ENCODE results near the gene CLPTM1L.

Gene CLPTM1L

DNA sequence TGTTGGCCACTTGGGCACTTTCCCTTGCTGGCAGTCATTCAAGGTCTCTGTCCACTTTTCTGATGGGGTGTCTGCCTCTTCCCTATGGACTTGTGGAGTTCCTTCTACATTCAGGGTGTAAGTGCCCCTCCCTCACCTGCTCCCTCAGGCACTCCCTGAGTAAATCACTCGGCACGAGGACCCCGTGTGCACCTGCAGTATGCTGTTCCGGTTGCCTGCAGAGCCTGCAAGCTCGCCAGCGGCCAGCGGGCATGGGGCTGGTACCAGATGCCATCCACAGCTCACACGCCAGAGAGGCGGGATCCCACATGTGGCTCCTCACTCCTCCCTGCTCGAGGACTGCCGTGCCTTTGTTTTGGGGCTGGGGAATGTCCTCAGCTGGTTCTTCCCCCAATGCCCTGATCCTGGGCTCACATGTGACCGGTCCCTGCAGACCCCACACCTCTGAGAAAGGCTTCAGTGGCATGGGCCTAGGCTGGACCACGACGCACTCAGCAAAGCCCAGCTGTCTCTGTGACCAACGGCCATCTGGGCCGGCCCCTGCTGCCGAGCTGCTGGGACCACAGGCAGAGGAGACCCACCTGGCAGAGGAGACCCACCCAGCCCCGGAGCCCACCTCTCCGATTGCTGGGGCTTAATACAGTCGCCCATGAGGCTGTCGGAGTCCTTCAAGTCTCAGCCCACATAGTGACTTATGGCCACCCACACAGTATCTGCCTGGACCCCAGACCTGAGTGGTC lies 46.1 kb upstream of the CLPTM1L start:
- no peak for DNase-seq (ENCODE audit: extremely low spot score)
- CTCF ChIA-PET: interaction anchor here (0.7 kb wide), 1 partner anchor 10 kb away, joined by 3 read pairs; no protein-coding TSS in a partner anchor
- POLR2A ChIA-PET: no interaction called here
- TF ChIP-seq ARNT (IDR thresholded peaks at IDR 0.05): no peak
- no peak for TF ChIP-seq ELF4 (IDR thresholded peaks at IDR 0.05)
- TF ChIP-seq TARDBP (IDR thresholded peaks at IDR 0.05): no peak

DNA sequence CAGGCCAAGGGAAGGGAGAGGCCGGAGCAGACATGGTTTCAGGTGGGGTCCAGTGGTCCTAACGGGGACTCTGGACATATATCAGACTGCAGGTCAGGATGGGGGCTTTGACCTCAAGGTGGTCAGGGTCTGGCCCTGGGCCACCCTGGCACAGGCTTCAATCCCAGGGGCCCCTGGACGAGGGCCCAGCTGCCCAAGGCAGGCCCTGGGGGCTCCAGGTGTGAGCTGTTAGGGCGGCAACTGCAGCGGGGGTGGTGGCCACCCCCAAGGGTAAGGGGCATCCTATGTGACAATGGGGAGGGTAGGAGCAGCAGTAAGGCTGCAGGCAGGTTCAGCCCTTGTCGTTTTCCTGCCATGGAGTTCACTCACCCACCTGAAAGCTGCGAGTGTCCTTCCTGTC lies 45.4 kb upstream of the CLPTM1L start:
- DNase-seq (ENCODE audit: extremely low spot score): no peak
- POLR2A ChIA-PET: no interaction called here
- CTCF ChIA-PET: interaction anchor here (0.7 kb wide), 1 partner anchor 11 kb away, joined by 3 read pairs; no protein-coding TSS in a partner anchor
- TF ChIP-seq NFRKB (IDR thresholded peaks at IDR 0.05) (no peak), SUZ12 (IDR thresholded peaks at IDR 0.05) (no peak), CTBP1 (IDR thresholded peaks at IDR 0.05; ENCODE audit: borderline replicate concordance) (no peak), FOXM1 (IDR thresholded peaks at IDR 0.05; ENCODE audit: borderline replicate concordance) (no peak), ARNT (IDR thresholded peaks at IDR 0.05) (no peak), TARDBP (IDR thresholded peaks at IDR 0.05) (no peak), ELF4 (IDR thresholded peaks at IDR 0.05) (no peak), ZNF384 (IDR thresholded peaks at IDR 0.05) (no peak), BHLHE40 (IDR thresholded peaks at IDR 0.05; ENCODE audit: borderline replicate concordance) (no peak), SP1 (IDR thresholded peaks at IDR 0.05) (no peak), FOXK2 (IDR thresholded peaks at IDR 0.05) (no peak), L3MBTL2 (conservative IDR thresholded peaks at IDR 0.05) (no peak), FOXA1 (IDR thresholded peaks at IDR 0.05) (no peak), LEF1 (IDR thresholded peaks at IDR 0.05; ENCODE audit: borderline replicate concordance) (no peak), HDGF (IDR thresholded peaks at IDR 0.05; ENCODE audit: borderline replicate concordance) (no peak)
- TF ChIP-seq, protein P1, sequence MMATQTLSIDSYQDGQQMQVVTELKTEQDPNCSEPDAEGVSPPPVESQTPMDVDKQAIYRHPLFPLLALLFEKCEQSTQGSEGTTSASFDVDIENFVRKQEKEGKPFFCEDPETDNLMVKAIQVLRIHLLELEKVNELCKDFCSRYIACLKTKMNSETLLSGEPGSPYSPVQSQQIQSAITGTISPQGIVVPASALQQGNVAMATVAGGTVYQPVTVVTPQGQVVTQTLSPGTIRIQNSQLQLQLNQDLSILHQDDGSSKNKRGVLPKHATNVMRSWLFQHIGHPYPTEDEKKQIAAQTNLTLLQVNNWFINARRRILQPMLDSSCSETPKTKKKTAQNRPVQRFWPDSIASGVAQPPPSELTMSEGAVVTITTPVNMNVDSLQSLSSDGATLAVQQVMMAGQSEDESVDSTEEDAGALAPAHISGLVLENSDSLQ (IDR thresholded peaks at IDR 0.05): no peak

DNA sequence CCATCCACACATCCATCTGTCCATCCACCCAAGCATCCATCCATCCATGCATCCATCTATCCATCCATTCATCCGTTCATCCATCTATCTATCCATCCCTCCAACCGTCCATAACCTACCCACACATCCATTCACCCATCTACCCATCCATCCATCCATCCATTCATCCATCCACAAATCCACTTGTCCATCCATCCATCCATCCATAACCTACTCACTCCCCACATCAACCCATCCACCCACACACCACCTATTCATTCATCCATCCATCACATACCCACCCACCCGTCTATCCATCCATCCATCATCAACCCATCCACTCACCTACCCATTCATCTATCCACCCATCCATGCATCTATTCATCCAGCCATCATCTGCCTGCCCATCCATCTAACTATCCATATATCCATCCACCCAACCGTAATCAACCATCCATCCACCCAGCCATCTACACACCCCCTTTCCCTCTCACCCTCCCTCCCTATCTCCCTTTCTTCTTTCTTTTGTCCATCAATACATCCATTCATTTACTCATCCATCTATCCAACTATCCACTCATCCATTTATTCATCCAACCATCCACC lies 43.6 kb upstream of the CLPTM1L start:
- POLR2A ChIA-PET: no interaction called here
- TF ChIP-seq CTBP1 (IDR thresholded peaks at IDR 0.05; ENCODE audit: borderline replicate concordance) (no peak), SUZ12 (IDR thresholded peaks at IDR 0.05) (no peak), NFRKB (IDR thresholded peaks at IDR 0.05) (no peak), ZNF384 (IDR thresholded peaks at IDR 0.05) (no peak), HDGF (IDR thresholded peaks at IDR 0.05; ENCODE audit: borderline replicate concordance) (no peak), FOXM1 (IDR thresholded peaks at IDR 0.05; ENCODE audit: borderline replicate concordance) (no peak), FOXK2 (IDR thresholded peaks at IDR 0.05) (no peak), ELF4 (IDR thresholded peaks at IDR 0.05) (no peak)
- TF ChIP-seq, protein P1 (IDR thresholded peaks at IDR 0.05): no peak
- CTCF ChIA-PET: no interaction called here
- DNase-seq (ENCODE audit: extremely low spot score): no peak

DNA sequence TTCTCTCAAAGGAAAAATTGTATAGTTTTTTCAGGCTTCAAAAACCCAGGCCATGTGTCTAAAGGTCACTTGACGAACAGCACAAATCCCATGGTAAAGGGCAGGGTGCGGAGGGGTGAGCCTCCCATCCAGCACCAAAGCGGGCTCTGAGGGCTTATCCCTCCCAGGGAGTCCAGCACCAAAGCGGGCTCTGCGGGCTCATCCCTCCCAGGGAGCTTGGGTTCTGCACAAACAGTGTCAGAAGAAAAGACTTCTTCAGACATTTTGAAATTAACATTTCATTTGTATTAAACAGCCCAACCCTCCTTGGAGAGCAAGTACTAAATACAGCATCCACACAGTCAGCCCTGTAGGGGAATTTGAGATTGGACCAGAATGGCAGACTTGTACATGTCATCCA lies 43.0 kb upstream of the CLPTM1L start:
- ChIA-PET CTCF (no interaction called here), POLR2A (no interaction called here)
- no peak for DNase-seq (ENCODE audit: extremely low spot score)
- TF ChIP-seq, protein P1 (IDR thresholded peaks at IDR 0.05): no peak
- TF ChIP-seq FOXM1 (IDR thresholded peaks at IDR 0.05; ENCODE audit: borderline replicate concordance) (no peak), HDGF (IDR thresholded peaks at IDR 0.05; ENCODE audit: borderline replicate concordance) (no peak), ELF4 (IDR thresholded peaks at IDR 0.05) (no peak), ZNF384 (IDR thresholded peaks at IDR 0.05) (no peak), TARDBP (IDR thresholded peaks at IDR 0.05) (no peak), LEF1 (IDR thresholded peaks at IDR 0.05; ENCODE audit: borderline replicate concordance) (no peak)

DNA sequence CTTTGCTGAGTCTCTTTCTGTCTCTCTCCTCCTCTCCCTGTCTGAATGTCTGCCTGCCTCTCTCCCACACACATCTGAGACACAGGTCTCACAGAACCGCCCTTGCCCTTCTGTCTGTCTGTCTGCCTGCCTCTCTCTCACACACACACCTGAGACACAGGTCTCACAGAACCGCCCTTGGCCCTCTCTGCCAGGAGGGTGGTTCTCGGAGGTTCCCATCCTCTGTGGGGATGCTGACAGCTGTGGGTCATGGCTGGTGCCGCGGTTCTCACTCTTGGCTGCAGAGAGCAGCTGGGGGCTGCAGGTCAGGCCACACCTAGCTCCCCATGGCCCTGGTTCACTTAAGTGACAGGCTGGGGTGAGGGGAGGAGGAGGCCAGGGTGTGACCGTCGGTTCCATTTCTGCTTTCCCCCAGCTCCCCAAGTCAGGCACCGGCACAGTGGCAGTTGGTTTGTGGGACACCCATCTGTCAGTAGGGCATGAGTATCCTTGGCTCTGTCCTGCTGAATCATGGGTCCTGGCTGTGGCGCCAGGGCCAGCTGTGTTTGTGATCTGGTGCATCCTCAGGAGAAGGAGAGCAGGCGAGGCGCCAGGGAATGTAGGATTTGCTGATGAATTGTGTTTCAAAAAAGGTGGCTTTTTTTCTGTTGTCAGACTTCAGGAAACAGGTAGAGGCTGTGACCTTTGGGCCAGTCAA lies 42.3 kb upstream of the CLPTM1L start:
- no peak for DNase-seq (ENCODE audit: extremely low spot score)
- TF ChIP-seq SUZ12 (IDR thresholded peaks at IDR 0.05): no peak
- TF ChIP-seq FOXA1 (IDR thresholded peaks at IDR 0.05): no peak
- no peak for TF ChIP-seq SP1 (IDR thresholded peaks at IDR 0.05)
- no peak for TF ChIP-seq ARNT (IDR thresholded peaks at IDR 0.05)
- TF ChIP-seq FOXM1 (IDR thresholded peaks at IDR 0.05; ENCODE audit: borderline replicate concordance): no peak
- TF ChIP-seq FOXK2 (IDR thresholded peaks at IDR 0.05): no peak
- TF ChIP-seq ELF4 (IDR thresholded peaks at IDR 0.05): no peak
- no peak for TF ChIP-seq L3MBTL2 (conservative IDR thresholded peaks at IDR 0.05)
- TF ChIP-seq, protein P1 (IDR thresholded peaks at IDR 0.05): no peak
- no peak for TF ChIP-seq HDGF (IDR thresholded peaks at IDR 0.05; ENCODE audit: borderline replicate concordance)
- TF ChIP-seq LEF1 (IDR thresholded peaks at IDR 0.05; ENCODE audit: borderline replicate concordance): no peak
- TF ChIP-seq CTBP1 (IDR thresholded peaks at IDR 0.05; ENCODE audit: borderline replicate concordance): no peak
- TF ChIP-seq ZNF384 (IDR thresholded peaks at IDR 0.05): no peak
- TF ChIP-seq NFRKB (IDR thresholded peaks at IDR 0.05): no peak
- no peak for TF ChIP-seq TARDBP (IDR thresholded peaks at IDR 0.05)
- TF ChIP-seq BHLHE40 (IDR thresholded peaks at IDR 0.05; ENCODE audit: borderline replicate concordance): no peak
- ChIA-PET CTCF (no interaction called here), POLR2A (no interaction called here)

Measured in HEK293T (cell line).